Measurements from ENCODE around the gene MED28.

DNA sequence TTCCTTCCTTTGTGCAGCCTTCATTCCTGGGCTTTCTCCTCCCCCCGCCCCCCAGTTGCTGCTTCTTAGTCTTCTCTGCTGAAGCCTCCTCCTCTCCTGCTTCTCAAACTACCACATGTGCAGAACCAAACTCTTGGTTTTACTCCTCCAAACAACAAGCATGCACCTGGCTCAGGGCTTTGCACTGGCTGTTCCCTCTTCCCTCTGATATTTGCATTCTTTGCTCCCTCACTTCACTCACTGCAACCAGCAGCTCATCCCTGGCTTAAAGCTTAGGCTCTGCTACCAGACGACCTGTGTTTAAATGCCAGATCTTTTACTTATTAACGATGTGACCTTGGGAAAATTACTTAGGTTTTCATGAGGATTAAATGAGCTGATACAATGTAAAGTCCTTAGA, 51.4 kb downstream of the MED28 start:
- TF ChIP-seq, protein P1, sequence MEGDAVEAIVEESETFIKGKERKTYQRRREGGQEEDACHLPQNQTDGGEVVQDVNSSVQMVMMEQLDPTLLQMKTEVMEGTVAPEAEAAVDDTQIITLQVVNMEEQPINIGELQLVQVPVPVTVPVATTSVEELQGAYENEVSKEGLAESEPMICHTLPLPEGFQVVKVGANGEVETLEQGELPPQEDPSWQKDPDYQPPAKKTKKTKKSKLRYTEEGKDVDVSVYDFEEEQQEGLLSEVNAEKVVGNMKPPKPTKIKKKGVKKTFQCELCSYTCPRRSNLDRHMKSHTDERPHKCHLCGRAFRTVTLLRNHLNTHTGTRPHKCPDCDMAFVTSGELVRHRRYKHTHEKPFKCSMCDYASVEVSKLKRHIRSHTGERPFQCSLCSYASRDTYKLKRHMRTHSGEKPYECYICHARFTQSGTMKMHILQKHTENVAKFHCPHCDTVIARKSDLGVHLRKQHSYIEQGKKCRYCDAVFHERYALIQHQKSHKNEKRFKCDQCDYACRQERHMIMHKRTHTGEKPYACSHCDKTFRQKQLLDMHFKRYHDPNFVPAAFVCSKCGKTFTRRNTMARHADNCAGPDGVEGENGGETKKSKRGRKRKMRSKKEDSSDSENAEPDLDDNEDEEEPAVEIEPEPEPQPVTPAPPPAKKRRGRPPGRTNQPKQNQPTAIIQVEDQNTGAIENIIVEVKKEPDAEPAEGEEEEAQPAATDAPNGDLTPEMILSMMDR (conservative IDR thresholded peaks at IDR 0.05; ENCODE audit: low read length) = no peak
- TF ChIP-seq EZH2phosphoT487 (IDR thresholded peaks at IDR 0.05; ENCODE audit: borderline replicate concordance, low read depth, low read length) = no peak

Data from OCI-LY7 (cell line).